ENCODE results near the gene PDAP1. TPM values are rescaled to one million over a fixed set of nuclear protein-coding genes. Genes with fewer than 3 reads are reported as not detected.

PDAP1 gene
- total RNA-seq, 1 experiment from 2014 or later: 200 TPM

GRCh38 chr7:99438573-99439480, 30.4 kb upstream of the PDAP1 start, which contains the start of the genes CPSF4 and PTCD1:
CPSF4 (plus strand) TSS chr7:99438943; CDS start chr7:99439083, 140 bp downstream.
PTCD1 (minus strand) TSS chr7:99438798; CDS start chr7:99435242, 3,556 bp downstream.
- H3K9ac ChIP-seq (ENCODE audit: low read length): peak within 1 kb of the TSS; percentile 95
- peak within 1 kb of the TSS; percentile 92 for H3K27ac ChIP-seq (ENCODE audit: low read depth, low read length)
- TF ChIP-seq SP1 (IDR thresholded peaks at IDR 0.05; ENCODE audit: low read depth): peak; percentile 94
- TF ChIP-seq YY1 (IDR thresholded peaks at IDR 0.05; ENCODE audit: extremely low read depth, insufficient replicate concordance, low read depth, low read length): peak; percentile 92
- TF ChIP-seq REST (IDR thresholded peaks at IDR 0.05; ENCODE audit: low read depth): no peak
- TF ChIP-seq POLR2A (IDR thresholded peaks at IDR 0.05; ENCODE audit: borderline replicate concordance, extremely low read depth, insufficient read depth, insufficient read length): peak; percentile 27
- peak; percentile 82 for TF ChIP-seq SIN3A (IDR thresholded peaks at IDR 0.05; ENCODE audit: low read depth)
- peak; percentile 38; the same call in 1 of the 2 replicates for TF ChIP-seq ZFX (IDR thresholded peaks at IDR 0.05)
- no peak for TF ChIP-seq ELF1 (IDR thresholded peaks at IDR 0.05; ENCODE audit: borderline replicate concordance, low read depth)
- TF ChIP-seq ZBTB33 (IDR thresholded peaks at IDR 0.05; ENCODE audit: extremely low read depth, insufficient replicate concordance, low read length): peak; percentile 71
- peak; percentile 83 for TF ChIP-seq POLR2AphosphoS5 (IDR thresholded peaks at IDR 0.05; ENCODE audit: low read depth, low read length)
- peak; percentile 99 for TF ChIP-seq SRF (IDR thresholded peaks at IDR 0.05; ENCODE audit: low read depth)
- peak; percentile 63 for TF ChIP-seq TCF7L2 (IDR thresholded peaks at IDR 0.05; ENCODE audit: borderline replicate concordance, extremely low read depth, insufficient read depth, insufficient read length)
- TF ChIP-seq MAX (IDR thresholded peaks at IDR 0.05): peak; percentile 91
- TF ChIP-seq CTCF (IDR thresholded peaks at IDR 0.05 in 2 of 3, conservative IDR thresholded peaks at IDR 0.05 in 1 of 3; ENCODE audit: borderline replicate concordance in 1 of 3, insufficient read depth in 1 of 3, low read depth in 2 of 3, low read length in 2 of 3): no peak
- H2AFZ ChIP-seq (ENCODE audit: low read depth, low read length, poor library complexity, severe bottlenecking): no peak within 1 kb of the TSS
- ATAC-seq (peak; percentile 95), DNase-seq (ENCODE audit: low read depth, low spot score) (peak; percentile 85)
- H3K36me3 ChIP-seq (ENCODE audit: control insufficient read depth in 1 of 2, insufficient read depth in 2 of 2, low read length in 2 of 2): peaks cover 14 to 19% of the 10 kb centered on the region in 2 experiments
- no peaks in the 10 kb centered on the region for H3K27me3 ChIP-seq (ENCODE audit: insufficient read depth, low read length)
- peaks cover 4 to 17% of the 10 kb centered on the region in 2 experiments; a peak in 3 of 4 replicates for H3K4me1 ChIP-seq (ENCODE audit: control insufficient read depth in 1 of 2, insufficient read depth in 2 of 2, low read length in 2 of 2)
- H3K4me3 ChIP-seq (replicated peaks in 1 of 2; ENCODE audit: low read depth in 1 of 2, low read length in 2 of 2): peak within 1 kb of the TSS; percentile 91 to 99
- peaks cover 81% of the 10 kb centered on the region for H3K79me2 ChIP-seq (ENCODE audit: insufficient read depth, low read length)
- intact Hi-C loops (cut with micrococcal nuclease): no loop called here
- H4K20me1 ChIP-seq (ENCODE audit: insufficient read depth): peaks cover 9% of the 10 kb centered on the region; the same call in 1 of the 2 replicates
- H3K9me2 ChIP-seq (ENCODE audit: insufficient read depth): no peaks in the 10 kb centered on the region
- POLR2A ChIA-PET: interaction anchor here (0.6 kb wide), 1 partner anchor 396 kb away, joined by 4 read pairs; no protein-coding TSS in a partner anchor
- RAD21 ChIA-PET (ENCODE audit: low non-redundant PET in 1 of 2, low total read pairs in 2 of 2, uncharacterized antibody in 2 of 2, unreplicated experiment in 2 of 2): no interaction called here
- CTCF ChIA-PET: interaction anchor here (0.6 kb wide), 1 partner anchor 481 kb away, joined by 3 read pairs; the partner anchor contains the start of gene TRIM4
- no peaks in the 10 kb centered on the region for H3K9me3 ChIP-seq (ENCODE audit: control insufficient read depth in 1 of 2, insufficient read depth in 1 of 2, low read depth in 1 of 2, low read length in 2 of 2)
- peak within 1 kb of the TSS; percentile 81 for H3K4me2 ChIP-seq (ENCODE audit: low read length)
- TSS peak; percentile 53 for BruUV-seq (replicated peaks)
